ENCODE results near the gene BEND3. TPM values are rescaled to one million over a fixed set of nuclear protein-coding genes. Genes with fewer than 3 reads are reported as not detected.

Gene BEND3
- total and polyA plus RNA-seq, 2 experiments from 2014 or later = 3.4 to 7.7 TPM

- peaks cover 20% of the 10 kb centered on the region for H3K4me1 ChIP-seq (ENCODE audit: low read depth)
- TF ChIP-seq, protein P1, sequence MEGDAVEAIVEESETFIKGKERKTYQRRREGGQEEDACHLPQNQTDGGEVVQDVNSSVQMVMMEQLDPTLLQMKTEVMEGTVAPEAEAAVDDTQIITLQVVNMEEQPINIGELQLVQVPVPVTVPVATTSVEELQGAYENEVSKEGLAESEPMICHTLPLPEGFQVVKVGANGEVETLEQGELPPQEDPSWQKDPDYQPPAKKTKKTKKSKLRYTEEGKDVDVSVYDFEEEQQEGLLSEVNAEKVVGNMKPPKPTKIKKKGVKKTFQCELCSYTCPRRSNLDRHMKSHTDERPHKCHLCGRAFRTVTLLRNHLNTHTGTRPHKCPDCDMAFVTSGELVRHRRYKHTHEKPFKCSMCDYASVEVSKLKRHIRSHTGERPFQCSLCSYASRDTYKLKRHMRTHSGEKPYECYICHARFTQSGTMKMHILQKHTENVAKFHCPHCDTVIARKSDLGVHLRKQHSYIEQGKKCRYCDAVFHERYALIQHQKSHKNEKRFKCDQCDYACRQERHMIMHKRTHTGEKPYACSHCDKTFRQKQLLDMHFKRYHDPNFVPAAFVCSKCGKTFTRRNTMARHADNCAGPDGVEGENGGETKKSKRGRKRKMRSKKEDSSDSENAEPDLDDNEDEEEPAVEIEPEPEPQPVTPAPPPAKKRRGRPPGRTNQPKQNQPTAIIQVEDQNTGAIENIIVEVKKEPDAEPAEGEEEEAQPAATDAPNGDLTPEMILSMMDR (IDR thresholded peaks at IDR 0.05; ENCODE audit: low read depth, low read length) = no peak
- H3K27ac ChIP-seq = no peak overlapping the region
- H3K9me3 ChIP-seq (ENCODE audit: low read depth) = no peaks in the 10 kb centered on the region
- no peaks in the 10 kb centered on the region for H3K36me3 ChIP-seq
- H3K4me3 ChIP-seq = no peak overlapping the region
- no peak for DNase-seq (ENCODE audit: low read depth in 1 of 2, low spot score in 1 of 2)
- no peaks in the 10 kb centered on the region for H3K27me3 ChIP-seq
These were observed 9.6 kb upstream of the BEND3 start for GRCh38 chr6:107124934-107125348.

DNA sequence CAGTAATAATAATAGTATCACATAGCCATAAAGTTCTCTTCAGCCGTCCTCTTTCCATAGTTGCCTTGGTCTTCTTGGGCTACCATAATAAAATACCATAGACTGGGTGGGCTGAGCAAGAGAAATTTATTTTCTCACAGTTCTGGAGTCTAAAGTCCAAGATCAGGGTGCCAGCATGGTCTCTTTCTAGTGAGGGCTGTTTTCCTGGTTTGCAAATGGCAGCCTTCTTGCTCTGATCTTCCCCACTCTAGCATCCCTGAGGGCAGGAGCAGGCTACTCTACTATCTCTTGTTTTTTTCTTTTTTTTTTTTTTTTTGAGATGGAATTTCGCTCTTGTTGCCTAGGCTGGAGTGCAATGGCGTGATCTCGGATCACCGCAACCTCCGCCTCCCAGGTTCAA is 8.2 kb upstream of the BEND3 start:
- no peak for DNase-seq (ENCODE audit: low read depth in 1 of 2, low spot score in 1 of 2)
- H3K27ac ChIP-seq = no peak overlapping the region
- H3K27me3 ChIP-seq = no peaks in the 10 kb centered on the region
- no peaks in the 10 kb centered on the region for H3K9me3 ChIP-seq (ENCODE audit: low read depth)
- H3K36me3 ChIP-seq = no peaks in the 10 kb centered on the region
- H3K4me3 ChIP-seq = no peak overlapping the region
- TF ChIP-seq, protein P1 (IDR thresholded peaks at IDR 0.05; ENCODE audit: low read depth, low read length) = no peak
- peaks cover 5% of the 10 kb centered on the region for H3K4me1 ChIP-seq (ENCODE audit: low read depth)

GRCh38 chr6:107122748-107123147 is 7.4 kb upstream of the BEND3 start:
- no peak overlapping the region for H3K27ac ChIP-seq
- H3K4me3 ChIP-seq = no peak overlapping the region
- TF ChIP-seq, protein P1 (IDR thresholded peaks at IDR 0.05; ENCODE audit: low read depth, low read length) = no peak
- DNase-seq (ENCODE audit: low read depth in 1 of 2, low spot score in 1 of 2) = no peak
- no peaks in the 10 kb centered on the region for H3K9me3 ChIP-seq (ENCODE audit: low read depth)
- no peaks in the 10 kb centered on the region for H3K4me1 ChIP-seq (ENCODE audit: low read depth)
- no peaks in the 10 kb centered on the region for H3K27me3 ChIP-seq
- no peaks in the 10 kb centered on the region for H3K36me3 ChIP-seq

DNA sequence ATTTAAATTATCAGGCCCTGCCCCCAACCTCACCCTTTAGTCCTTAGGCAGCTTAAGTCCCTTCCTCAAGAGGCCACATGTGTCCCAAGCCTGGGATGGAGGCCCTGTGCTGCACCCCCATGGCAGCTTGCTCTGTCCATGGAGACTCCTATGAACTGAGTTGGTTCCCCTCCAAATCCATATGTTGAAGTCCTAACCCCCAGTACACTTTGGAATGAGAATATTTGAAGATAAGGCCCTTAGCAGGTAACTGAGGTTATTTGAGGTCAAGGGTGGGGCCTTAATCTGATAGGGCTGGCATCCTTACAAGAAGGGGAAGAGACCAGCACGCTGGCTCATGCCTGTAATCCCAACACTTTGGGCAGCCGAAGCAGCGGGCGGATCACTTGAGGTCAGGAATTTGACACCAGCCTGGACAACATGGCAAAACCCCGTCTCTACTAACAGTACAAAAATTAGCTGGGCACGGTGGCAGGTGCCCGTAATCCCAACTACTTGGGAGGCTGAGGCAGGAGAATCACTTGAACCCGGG is 6.7 kb upstream of the BEND3 start:
- Histone ChIP-seq H3K27me3 (no peaks in the 10 kb centered on the region), H3K4me3 (no peak overlapping the region), H3K4me1 (ENCODE audit: low read depth) (peaks cover 5% of the 10 kb centered on the region), H3K27ac (no peak overlapping the region), H3K9me3 (ENCODE audit: low read depth) (no peaks in the 10 kb centered on the region), H3K36me3 (no peaks in the 10 kb centered on the region)
- TF ChIP-seq, protein P1 (IDR thresholded peaks at IDR 0.05; ENCODE audit: low read depth, low read length) = no peak
- DNase-seq (ENCODE audit: low read depth in 1 of 2, low spot score in 1 of 2) = no peak

- no peaks in the 10 kb centered on the region for H3K9me3 ChIP-seq (ENCODE audit: low read depth)
- no peak for DNase-seq (ENCODE audit: low read depth in 1 of 2, low spot score in 1 of 2)
- no peak overlapping the region for H3K4me3 ChIP-seq
- no peaks in the 10 kb centered on the region for H3K27me3 ChIP-seq
- no peaks in the 10 kb centered on the region for H3K36me3 ChIP-seq
- H3K27ac ChIP-seq = no peak overlapping the region
- TF ChIP-seq, protein P1 (IDR thresholded peaks at IDR 0.05; ENCODE audit: low read depth, low read length) = no peak
- H3K4me1 ChIP-seq (ENCODE audit: low read depth) = peaks cover 8% of the 10 kb centered on the region
These were observed 6.0 kb upstream of the BEND3 start for GRCh38 chr6:107121266-107121665.
